ENCODE data around the gene PTPRZ1. TPM values are rescaled to one million over a fixed set of nuclear protein-coding genes. Genes with fewer than 3 reads are reported as not detected.

The PTPRZ1 gene
- total RNA-seq, 1 donor from 2014 or later, result 0.41 TPM

DNA sequence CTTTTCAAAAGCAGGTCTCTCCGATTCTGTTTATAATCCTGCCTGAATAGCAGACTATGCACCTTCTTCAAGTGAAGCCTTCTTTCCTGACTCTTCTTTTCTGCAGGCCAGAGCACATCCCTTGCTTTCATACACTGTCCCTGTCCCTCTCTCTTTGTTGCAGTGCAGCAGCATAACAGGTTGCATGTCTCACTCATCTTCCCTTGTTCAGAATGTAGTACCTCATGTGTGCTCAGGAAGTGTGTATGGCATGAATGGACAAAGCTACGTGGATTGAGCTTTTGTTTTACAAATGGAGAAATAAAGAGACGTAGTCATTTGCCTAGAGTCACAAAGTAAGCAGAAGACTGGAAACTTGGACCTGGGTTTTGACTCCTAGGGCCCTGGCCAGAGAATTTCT, 68.0 kb downstream of the PTPRZ1 start:
- intact Hi-C loops (cut with DNase I), result no loop called here

DNA sequence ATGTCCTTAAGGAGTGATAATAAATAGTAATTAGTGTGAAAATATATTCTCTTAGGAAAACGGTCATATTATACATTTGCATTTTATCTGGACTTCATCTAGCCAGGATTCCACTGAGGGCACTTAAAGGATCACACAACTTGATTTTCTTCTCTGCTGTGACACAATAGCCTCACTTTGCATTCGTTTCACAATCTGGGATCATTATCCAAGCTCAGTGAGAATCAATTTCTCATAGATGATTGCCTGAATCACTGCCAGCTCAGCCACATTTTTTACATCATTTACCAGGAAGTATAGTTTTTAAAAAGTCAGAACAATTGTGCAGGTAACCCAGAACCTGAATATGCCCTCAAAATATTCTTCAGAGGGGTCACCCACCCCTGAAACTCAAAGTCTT, 68.9 kb downstream of the PTPRZ1 start:
- ATAC-seq (no peak), DNase-seq (ENCODE audit: missing footprints) (no peak)
- intact Hi-C loops (cut with DNase I), result no loop called here

More for the DNA sequence above, 68.0 kb downstream of the PTPRZ1 start:
- DNase-seq (ENCODE audit: missing footprints) (no peak), ATAC-seq (no peak)

DNA sequence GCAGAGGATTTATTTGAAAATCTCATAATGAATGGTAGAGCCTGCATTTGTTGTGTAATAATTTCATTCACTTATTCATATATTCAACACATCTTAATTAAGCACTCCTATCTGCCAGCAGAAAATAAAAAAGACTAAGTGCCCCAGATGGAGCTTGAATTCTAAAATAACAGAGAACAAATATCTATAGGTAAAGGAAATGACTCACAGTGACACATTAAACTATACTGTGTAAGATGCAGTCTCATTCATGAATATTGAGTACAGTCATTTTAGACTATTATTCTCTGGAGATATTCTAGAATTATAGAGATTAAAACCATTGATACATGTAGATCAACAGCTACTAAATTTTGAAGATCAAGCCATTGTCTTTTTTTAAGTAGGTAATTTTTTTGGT, 72.1 kb downstream of the PTPRZ1 start:
- DNase-seq (ENCODE audit: missing footprints), result no peak
- intact Hi-C loops (cut with DNase I), result no loop called here
- no peak for ATAC-seq

DNA sequence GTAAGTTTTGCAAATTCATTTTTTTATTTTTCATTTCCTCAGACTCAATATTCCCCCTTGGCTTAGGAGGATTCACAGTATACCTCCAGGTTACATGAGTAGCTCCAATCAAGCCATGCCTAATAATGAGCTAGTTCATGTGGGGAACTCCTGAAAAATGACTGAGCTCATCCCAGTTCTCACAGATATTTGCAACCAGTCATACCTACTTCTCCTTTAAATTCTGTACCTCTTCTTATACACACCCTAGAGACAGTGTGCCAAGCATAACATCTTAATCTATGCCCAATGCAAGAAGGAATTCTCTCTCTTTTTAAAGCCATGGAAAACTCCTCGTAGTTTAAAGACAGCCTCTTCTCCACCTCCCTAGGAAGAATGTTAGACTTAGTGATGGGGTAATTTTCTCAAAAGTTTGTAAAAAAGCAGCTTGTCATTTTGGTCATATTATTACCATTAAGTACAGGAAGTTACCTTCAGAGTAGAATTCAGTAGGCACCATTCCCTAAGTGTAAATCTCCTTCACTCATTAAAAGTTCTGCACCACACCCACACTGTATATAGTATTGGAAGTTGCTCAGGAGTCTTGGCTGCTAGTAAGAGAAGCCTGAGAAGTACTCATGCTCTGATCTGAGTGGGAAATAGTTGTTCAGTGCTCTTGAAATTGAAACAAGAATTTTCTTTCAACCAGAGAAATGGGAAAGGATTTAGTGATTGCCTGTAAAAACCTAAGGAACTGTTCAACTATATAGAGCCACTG, 72.7 kb downstream of the PTPRZ1 start:
- intact Hi-C loops (cut with DNase I), result no loop called here
- ATAC-seq, result no peak
- no peak for DNase-seq (ENCODE audit: missing footprints)

DNA sequence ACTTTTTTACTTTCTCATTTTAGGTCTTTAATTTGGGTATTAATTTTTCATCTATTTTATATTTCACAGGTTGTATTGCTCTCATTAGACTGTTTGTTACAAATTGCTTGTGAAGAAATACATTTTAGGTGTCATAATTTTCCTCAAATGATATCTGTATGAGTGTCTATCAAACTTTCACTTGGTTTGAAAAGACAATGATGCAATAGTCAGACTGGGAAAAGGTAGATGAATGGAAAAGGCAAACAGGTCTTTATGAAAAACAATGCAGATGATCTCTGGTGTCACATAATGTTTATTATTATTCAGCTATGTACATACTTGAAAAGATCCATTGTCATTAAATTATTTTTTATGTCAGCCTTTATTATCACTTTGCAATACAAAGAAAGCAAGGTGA, 80.2 kb downstream of the PTPRZ1 start:
- DNase-seq (ENCODE audit: missing footprints) (no peak), ATAC-seq (no peak)
- intact Hi-C loops (cut with DNase I), result no loop called here

DNA sequence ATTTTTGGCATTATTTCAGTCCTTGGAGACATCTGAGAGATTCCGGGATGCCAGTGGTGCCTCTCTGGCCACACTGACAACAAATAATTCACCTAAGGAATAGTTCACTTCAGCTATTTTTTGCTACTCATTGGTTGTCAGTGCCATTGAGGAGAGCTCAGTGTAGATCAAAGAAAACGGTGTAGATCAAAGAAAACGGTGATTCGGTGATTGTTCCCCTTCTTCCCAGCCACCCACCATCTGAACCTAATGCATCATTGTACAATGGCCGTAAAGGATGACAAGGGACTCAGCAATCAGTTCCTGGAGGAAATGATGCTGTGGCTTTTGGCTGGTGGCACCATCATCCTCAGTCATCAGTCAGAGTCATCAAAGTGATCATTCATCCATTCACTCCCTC, 80.6 kb downstream of the PTPRZ1 start:
- ATAC-seq, result no peak
- intact Hi-C loops (cut with DNase I), result no loop called here
- DNase-seq (ENCODE audit: missing footprints), result no peak

DNA sequence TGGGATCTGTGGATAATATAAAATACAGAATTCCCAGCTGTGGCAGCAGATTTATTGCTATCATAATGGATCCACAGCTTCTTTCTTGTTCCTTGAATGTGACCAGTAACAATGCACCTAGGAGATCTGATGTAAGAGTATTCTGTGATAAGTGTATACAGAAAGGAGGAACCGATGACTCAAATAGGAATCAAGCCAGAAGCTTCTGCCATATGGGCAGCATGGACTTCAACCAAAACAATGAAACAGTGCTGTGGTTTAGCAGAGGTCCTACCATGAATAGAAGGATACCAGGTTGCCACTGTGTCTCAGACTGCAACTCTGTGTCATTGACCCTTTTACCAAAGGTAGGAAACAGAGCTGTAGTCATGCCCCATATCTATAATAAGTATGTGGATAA, 81.8 kb downstream of the PTPRZ1 start:
- DNase-seq (ENCODE audit: missing footprints) (no peak), ATAC-seq (no peak)
- intact Hi-C loops (cut with DNase I), result no loop called here

DNA sequence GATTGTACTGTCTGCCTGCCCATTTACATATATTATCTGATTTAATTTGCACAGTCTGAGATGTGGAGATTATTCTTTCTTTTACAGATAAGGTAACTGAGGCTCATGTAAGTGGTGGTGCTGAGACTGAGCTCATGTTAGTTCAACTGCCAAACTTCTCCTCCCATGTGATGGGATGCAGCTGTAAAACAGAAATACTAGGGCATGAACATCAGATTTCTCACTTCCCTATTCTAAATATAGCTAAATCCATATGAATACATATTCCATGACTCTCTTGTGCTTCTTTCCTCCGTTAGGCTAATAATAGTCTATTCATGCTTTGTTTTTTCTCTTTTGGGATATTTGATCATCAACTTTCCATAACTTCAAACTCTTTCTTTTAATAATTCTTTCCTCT, 84.7 kb downstream of the PTPRZ1 start:
- ATAC-seq, result no peak
- intact Hi-C loops (cut with DNase I), result no loop called here
- DNase-seq (ENCODE audit: missing footprints), result no peak

DNA sequence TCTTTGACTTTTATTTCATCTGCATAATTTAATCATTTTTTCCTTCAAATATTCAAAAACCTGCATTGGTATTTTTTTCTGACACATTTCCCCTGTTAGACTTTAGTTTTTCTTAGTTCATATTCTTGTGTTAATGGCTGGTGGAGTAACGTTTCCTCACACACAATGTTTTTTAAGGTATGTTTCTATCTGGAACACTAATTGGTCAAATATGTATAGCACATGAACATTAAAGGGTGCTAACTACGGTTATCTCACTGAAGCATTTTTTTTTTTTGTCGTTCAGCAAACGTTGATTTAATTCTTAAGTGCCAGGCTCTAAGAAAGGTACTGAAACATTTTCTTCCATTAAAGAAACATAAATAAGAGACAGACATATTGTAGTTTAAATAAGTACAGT, 87.7 kb downstream of the PTPRZ1 start:
- DNase-seq (ENCODE audit: missing footprints) (no peak), ATAC-seq (no peak)
- intact Hi-C loops (cut with DNase I), result no loop called here

DNA sequence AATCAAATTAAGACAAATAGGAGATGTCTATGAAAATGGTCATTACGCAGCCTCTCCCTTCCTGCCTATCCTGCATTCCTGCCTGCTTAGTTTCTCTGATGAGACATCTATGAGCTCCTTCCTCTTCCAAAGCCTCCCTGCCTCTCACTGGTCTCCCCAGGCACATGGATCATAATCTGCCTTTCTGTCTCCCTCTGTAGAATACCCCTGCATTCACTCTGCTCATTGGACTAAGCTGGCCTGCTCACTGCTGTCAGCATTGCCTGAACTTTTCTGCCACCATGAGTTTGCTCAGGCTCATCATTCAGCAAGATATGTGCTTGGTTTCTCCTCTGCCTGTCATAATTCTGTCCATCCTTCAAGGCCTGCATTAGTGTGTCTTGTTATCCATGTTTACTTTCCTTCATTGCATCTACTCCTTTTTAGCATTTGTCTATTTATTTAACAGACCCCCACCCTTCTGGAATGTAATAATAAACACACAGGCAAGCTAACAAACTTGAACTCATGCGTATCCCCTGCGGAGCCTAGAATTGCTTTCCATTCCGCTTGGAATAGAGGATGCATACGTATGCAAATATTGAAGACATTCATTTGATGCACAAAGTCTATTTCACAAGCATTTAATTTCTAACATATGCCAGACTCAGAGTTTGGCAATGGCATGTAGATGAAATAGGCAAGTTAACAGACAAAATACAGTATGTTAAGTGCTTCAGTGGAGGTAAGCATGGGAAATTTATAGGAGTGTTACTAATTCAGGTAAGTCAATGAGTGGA, 88.3 kb downstream of the PTPRZ1 start:
- no peak for DNase-seq (ENCODE audit: missing footprints)
- intact Hi-C loops (cut with DNase I), result no loop called here

DNA sequence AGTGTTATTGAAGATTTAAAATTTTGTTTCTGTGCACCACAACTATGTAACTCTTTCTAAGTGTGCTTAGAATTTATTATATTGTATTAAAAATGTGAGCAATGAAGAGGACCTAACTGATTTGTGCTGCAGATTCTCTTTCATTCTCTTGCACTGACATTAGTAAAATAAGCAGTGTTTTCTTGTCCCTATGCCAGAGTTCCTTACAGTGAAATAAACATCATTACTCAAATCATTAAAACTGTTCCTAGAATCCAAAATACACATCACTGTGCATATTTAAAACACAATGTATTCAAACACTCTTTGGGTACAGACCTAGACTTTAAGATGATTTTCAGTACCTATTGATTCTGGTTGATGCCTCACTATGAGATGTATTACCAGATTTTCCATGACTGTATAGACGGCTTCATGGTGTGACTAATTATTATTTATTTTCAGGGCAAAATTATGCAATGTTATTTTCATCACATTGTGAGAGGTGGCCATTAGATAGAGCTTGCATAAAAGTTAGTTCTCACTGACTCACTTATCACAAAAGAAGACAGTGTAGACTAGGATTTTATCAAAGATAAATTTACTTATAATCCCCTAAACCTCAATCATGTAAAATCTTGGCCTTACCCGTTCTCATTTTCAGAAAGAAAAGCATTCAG, 93.4 kb downstream of the PTPRZ1 start:
- no peak for ATAC-seq
- DNase-seq (ENCODE audit: missing footprints), result no peak

More for the DNA sequence above, 88.3 kb downstream of the PTPRZ1 start:
- ATAC-seq, result no peak

DNA sequence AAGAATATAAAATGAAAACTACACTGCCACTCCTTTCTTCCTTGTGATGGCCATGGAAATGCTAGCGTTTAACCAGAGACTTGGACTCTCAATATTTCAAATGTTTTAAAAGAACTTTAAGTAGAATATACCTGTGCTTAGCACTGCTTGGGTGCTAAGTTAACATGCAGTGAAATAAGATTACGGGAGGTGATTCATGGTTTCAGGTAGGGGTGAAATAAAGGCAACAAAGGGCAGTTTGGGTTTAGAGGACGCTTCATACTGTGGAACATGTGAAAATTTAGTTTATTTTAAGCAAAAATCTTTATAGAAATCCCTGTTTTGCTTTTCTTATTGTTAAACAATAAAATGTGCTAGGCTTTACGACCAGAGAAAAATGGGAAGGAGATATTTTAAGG, 94.0 kb downstream of the PTPRZ1 start:
- no peak for ATAC-seq
- DNase-seq (ENCODE audit: missing footprints), result no peak
- intact Hi-C loops (cut with DNase I), result no loop called here

More for the DNA sequence above, 93.4 kb downstream of the PTPRZ1 start:
- intact Hi-C loops (cut with DNase I), result no loop called here

DNA sequence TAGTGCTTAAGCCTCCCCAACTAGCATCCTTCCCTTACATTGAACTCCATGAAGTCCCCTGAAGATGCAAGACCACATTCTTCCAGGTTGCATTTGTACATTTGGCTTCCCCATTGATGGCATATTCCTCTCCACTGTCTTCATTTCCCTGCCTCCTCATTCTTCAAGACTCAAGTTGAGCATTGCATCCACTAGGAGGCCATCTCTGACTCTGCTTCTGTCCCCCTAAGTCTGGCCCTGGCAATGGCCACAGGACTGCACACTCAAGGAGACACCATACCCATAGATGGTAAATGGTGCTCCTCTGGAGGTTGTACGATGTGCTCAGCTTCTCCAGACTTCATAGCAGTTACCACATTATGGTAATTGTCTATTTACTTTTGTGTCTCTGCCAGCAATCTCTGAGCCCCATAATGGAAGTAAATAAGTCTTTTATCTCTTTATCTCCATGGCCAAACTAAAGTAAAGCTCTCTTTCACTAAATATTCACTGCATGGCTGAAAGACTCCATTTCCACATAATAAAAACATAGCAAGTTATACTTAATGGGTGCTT, 112.6 kb downstream of the PTPRZ1 start:
- DNase-seq (ENCODE audit: missing footprints) (no peak), ATAC-seq (no peak)
- intact Hi-C loops (cut with DNase I), result no loop called here

DNA sequence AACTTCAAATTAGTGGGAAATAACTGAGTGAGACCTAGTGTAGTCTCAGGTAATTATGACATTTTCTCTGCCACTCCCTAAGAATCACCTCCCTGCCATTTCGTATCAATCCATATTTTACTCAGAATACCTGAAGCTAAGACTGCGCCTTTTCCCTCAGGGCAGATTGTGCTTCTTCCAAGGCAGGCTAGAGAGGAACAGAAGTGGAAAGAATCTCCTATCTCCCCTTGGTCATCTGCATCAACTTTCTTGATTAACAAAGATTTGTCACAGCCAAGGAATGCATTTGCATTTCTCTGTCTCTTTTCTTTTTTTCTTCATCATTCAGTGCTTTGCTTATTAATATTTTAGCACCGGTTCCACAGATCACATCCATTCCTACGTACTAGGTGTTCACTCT, 119.1 kb downstream of the PTPRZ1 start:
- DNase-seq (ENCODE audit: missing footprints), result no peak
- intact Hi-C loops (cut with DNase I), result loop anchor here (10.0 kb wide), 1 partner anchor 237 kb away; no protein-coding TSS in a partner anchor
- ATAC-seq, result no peak

DNA sequence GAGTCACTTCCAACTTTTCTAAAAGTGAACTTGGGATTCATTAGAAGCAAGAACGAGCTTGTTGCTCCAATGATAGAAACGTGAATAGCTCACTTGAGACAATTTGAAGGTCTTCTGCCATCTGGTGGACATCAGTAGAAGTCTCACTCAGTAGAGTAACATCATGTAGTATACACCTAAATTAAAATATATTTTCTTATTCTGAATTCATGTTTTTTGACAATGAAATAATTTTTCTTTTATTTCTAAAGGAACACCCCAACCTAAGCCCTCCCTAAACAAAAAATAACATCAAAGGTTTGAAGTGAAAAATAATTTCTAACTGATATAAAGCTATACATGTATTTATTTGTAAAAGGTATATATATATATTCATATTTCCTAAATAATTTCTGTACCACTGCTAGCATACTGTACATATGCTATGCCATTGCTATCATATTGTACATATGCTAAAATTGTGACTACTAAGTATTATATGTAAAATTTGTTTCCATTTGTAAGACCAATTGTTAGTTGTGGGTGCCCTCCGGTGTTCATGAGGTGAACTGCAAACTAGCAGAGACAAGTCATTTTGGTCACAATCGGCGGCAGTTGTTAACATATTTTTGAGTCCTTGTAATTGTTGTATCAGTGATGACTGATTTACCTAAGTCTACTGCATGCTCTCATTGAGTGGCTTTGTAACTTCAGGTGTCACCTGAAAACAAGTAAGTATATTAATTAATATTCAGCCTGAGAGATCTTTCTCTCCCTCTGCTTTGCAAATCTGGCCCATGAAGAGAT, 121.9 kb downstream of the PTPRZ1 start:
- DNase-seq (ENCODE audit: missing footprints) (peak; percentile 66), ATAC-seq (no peak)
- intact Hi-C loops (cut with DNase I), result loop anchor here (10.0 kb wide), 1 partner anchor 240 kb away; no protein-coding TSS in a partner anchor

DNA sequence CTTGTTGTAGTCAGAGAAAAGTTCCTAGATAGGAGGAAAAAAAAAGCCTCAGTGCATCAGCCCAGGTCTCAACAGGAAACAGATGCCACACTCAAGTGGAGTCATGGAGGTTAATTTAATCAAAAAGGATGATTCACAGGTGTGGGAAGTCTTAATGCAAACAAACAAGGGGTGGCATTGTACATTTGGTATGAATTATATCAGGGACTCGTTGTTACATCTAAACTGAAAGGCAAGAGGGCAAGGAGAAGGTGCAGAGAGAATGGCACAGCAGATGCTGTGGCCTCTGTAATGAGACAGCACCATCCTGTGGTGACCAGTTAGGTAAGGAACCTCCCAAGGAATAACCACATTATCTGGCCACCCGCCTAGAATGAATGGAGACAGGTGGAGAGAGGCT, 133.7 kb downstream of the PTPRZ1 start:
- DNase-seq (ENCODE audit: missing footprints), result no peak
- ATAC-seq, result no peak
- intact Hi-C loops (cut with DNase I), result no loop called here

DNA sequence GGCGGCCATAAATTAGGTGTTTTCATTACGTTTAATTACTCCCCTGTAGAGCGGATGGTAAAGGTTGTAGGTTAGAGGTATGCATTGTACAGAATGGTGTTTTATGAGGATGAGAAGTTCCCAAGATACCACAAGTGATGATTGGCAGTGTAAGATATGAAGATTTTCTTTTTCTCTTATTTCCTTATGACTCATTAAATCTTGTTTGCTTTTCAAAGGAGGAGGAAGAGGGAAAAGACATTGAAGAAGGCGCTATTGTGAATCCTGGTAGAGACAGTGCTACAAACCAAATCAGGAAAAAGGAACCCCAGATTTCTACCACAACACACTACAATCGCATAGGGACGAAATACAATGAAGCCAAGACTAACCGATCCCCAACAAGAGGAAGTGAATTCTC, 137.2 kb downstream of the PTPRZ1 start:
- DNase-seq (ENCODE audit: missing footprints) (no peak), ATAC-seq (no peak)
- intact Hi-C loops (cut with DNase I), result no loop called here

DNA sequence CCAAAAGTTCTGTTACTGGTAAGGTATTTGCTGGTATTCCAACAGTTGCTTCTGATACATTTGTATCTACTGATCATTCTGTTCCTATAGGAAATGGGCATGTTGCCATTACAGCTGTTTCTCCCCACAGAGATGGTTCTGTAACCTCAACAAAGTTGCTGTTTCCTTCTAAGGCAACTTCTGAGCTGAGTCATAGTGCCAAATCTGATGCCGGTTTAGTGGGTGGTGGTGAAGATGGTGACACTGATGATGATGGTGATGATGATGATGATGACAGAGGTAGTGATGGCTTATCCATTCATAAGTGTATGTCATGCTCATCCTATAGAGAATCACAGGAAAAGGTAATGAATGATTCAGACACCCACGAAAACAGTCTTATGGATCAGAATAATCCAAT, 140.1 kb downstream of the PTPRZ1 start:
- no peak for ATAC-seq
- intact Hi-C loops (cut with DNase I), result no loop called here
- DNase-seq (ENCODE audit: missing footprints), result no peak

DNA sequence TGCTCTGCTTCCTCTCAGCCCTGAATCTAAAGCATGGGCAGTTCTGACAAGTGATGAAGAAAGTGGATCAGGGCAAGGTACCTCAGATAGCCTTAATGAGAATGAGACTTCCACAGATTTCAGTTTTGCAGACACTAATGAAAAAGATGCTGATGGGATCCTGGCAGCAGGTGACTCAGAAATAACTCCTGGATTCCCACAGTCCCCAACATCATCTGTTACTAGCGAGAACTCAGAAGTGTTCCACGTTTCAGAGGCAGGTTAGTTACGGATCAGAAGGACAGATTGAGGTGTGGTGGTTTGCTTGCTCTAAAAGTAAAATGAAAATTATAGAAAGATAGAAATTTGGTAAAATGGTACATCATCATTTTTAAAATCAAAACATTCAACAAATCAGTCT, 140.7 kb downstream of the PTPRZ1 start:
- no peak for ATAC-seq
- intact Hi-C loops (cut with DNase I), result no loop called here
- no peak for DNase-seq (ENCODE audit: missing footprints)

All from Right ventricle myocardium inferior (tissue), 1 donor.